Activated CD4-positive, alpha-beta T cell treated with anti-CD3 and anti-CD28 coated beads, Interleukin-2, Interleukin-6, amounts not matched to agents 100 ng/mL and 50 ng/mL, durations not matched to agents 16 hours and 8 hours (primary cell): ENCODE measurements around the gene ZNF100.
"Not testable (repeated sequence)": the region's sequence is repeated elsewhere in the genome, so short reads cannot be mapped to it uniquely, and the experiment has no call there.

ENCODE experiments used
- DNase-seq: peaks from one replicate; pipeline ENCODE4 v3.0.0-alpha.2; 2020

ZNF100 gene

DNA sequence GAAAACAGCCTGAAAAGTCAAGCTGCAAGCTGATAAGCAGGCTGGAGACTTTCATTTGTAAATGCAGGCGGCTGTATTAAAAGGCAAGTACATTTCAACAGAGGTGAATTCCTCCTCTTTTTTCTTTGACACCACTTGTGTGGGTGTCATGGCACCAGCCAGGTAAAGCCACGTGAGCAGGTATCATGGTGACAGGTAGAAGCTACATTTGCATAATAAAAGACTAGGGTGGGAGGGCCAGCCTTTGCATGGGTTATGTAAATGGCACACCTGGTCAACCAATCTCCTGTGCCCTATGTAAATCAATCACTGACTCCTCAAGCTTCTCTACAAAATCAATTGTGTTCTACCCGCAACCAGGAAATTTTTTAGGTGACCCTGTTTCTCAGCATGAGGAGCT, 68.2 kb downstream of the ZNF100 start:
- no peak for DNase-seq

DNA sequence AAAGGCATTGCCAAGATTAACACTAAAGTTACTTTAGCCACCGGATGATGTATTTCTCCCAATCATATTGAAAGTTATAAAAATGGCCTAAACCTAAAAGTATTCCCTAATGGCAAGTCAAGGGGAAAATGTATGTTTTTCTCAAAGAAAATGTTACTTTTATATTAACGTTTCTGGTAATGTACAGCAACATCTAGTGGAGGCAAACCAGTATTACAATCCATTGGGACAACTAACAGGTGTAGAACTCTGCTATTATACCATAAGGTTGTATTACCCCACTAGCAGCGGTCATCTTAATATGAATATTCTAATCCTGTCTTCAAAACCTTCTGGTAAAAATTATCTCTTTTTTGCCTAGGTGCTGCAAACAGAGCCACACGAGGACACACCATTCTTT, 69.2 kb downstream of the ZNF100 start:
- DNase-seq = peak; percentile 12

- DNase-seq = no peak
These were observed 69.7 kb downstream of the ZNF100 start for GRCh38 chr19:21697698-21698097.

- DNase-seq = no peak
These were observed 73.0 kb downstream of the ZNF100 start for GRCh38 chr19:21694171-21694906.

DNA sequence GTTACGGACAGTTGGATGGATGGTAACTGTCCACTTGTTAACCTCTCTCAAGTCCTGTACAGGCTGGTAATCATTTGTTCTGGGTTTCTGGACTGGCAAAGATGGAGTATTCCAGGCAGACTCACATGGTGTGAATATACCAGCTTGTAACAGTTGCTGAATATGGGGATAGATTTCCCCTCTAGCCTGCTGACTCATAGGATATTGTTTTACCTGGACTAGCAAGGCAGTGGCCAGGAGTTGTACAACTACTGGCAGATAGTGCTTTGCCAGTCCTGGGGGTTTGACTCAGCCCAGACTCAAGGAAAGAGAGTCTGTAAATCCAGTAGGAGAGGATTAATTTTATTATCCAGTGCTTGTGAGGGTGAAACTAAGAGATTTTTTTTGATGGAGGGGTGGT, 74.0 kb downstream of the ZNF100 start:
- no peak for DNase-seq

- DNase-seq = no peak
These were observed 75.7 kb downstream of the ZNF100 start for GRCh38 chr19:21691661-21692060.

GRCh38 chr19:21688464-21688863, 78.9 kb downstream of the ZNF100 start:
- no peak for DNase-seq

DNA sequence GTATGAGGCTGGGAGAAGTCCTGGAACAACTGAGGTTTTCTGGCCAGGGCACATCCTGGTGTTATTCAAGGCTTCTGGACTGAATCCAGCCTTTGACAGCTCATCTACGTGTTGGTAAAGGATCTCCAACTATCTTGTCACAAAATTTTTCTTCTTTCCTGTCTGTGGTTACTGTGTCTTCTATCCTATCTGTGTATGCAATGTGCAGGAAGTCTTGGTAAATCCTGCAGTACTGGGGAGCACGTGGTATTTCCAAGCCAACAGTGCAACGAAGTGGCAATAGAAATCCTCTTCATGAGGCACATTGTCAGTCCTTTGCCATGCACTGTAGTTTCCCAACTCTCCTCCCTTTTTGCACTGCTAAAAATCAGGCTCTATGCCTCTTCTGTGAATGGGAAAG, 86.7 kb downstream of the ZNF100 start:
- no peak for DNase-seq

- no peak for DNase-seq
These were observed 87.4 kb downstream of the ZNF100 start for GRCh38 chr19:21680026-21680425.

DNA sequence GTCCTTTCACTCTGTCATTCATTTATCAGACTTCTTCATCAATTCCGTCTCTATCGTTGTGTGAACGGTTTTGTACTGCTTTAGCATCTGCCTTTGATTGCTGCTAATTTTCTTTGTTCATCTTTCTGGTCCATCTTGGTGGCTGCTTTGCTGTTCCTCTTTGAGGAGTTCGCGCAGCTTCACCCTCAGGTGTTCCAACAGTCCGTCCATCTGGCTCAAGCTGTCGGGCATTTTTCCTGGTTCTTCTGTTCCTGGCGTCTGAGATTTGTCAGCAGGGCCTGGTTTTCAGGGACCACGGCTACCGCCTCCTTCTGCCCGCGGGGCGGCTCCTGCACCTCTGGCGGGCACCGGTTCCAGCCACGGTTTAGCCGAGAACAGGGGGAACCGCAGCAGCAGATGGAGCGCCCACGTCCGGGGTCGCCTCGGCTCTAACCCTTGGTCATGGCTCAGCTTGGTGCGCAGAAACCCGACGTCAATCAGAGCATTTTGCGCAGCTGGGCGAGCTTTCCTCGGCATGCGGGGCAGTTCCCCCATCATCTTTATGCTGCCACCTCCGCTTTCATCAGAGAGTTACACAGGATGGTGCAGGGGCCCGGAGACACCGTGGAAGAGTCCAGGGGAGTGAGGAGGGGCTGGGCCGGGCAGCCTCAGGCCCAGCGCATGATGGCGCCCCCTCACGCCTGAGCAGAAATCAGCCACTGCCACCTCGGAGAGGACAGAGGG, 89.5 kb downstream of the ZNF100 start:
- no peak for DNase-seq

GRCh38 chr19:21674454-21674853, 92.9 kb downstream of the ZNF100 start:
- DNase-seq = no peak

GRCh38 chr19:21673479-21673878, 93.9 kb downstream of the ZNF100 start:
- DNase-seq = not testable (repeated sequence)
